GM21390 (cell line): ENCODE results near the gene NMT1.

Experiments
- ATAC-seq: cut with Tn5 transposase; IDR thresholded peaks from one replicate; pipeline ENCODE4 v1.9.1; 2021; ENCODE audit not compliant: unreplicated experiment

NMT1 gene

GRCh38 chr17:45104029-45104428 is 42.9 kb downstream of the NMT1 start:
- ATAC-seq: no peak

- ATAC-seq: no peak
Observed at GRCh38 chr17:45104497-45104896, 43.4 kb downstream of the NMT1 start.

GRCh38 chr17:45104907-45105624 is 43.9 kb downstream of the NMT1 start:
- no peak for ATAC-seq

- no peak for ATAC-seq
Observed at GRCh38 chr17:45106096-45106495, 45.0 kb downstream of the NMT1 start.

- ATAC-seq: no peak
Observed at GRCh38 chr17:45106582-45106981, 45.5 kb downstream of the NMT1 start.

GRCh38 chr17:45107293-45108010 is 46.3 kb downstream of the NMT1 start:
- ATAC-seq: no peak

GRCh38 chr17:45108051-45108450 is 46.9 kb downstream of the NMT1 start:
- no peak for ATAC-seq

- no peak for ATAC-seq
Observed at GRCh38 chr17:45108595-45109521, 47.7 kb downstream of the NMT1 start.

- ATAC-seq: no peak
Observed at GRCh38 chr17:45110676-45111611, 49.8 kb downstream of the NMT1 start.

GRCh38 chr17:45111850-45112249 is 50.7 kb downstream of the NMT1 start:
- ATAC-seq: no peak

- no peak for ATAC-seq
Observed at GRCh38 chr17:45112559-45113423, 51.7 kb downstream of the NMT1 start.

- no peak for ATAC-seq
Observed at GRCh38 chr17:45113424-45113754, 52.3 kb downstream of the NMT1 start.

GRCh38 chr17:45114117-45114932 is 53.2 kb downstream of the NMT1 start:
- no peak for ATAC-seq

- ATAC-seq: no peak
Observed at GRCh38 chr17:45115015-45115625, 54.0 kb downstream of the NMT1 start.

GRCh38 chr17:45115871-45116270 is 54.8 kb downstream of the NMT1 start:
- no peak for ATAC-seq

- ATAC-seq: no peak
Observed at GRCh38 chr17:45116434-45117016, 55.4 kb downstream of the NMT1 start.

- ATAC-seq: no peak
Observed at GRCh38 chr17:45117334-45117733, 56.2 kb downstream of the NMT1 start.
